DOHH2 (cell line): ENCODE measurements around the gene LSS.

Experiments used
- H3F3A ChIP-seq: fragments of 200-600 bp; sonication (generic), shearing (Covaris generic); 2 replicates; pipeline ENCODE4 v1.6.0; 2016; ENCODE audit warnings: antibody characterized with exemption, mild to moderate bottlenecking; ENCODE audit not compliant: control insufficient read depth, insufficient read depth
- H3K27ac ChIP-seq: fragments of 200-600 bp; sonication (generic); 2 replicates; pipeline ENCODE4 v1.5.1; 2014; ENCODE audit warnings: low read depth, mild to moderate bottlenecking, low read length, moderate library complexity
- H3K27me3 ChIP-seq: fragments of 200-600 bp; sonication (generic); 2 replicates; pipeline ENCODE4 v1.6.1; 2014; ENCODE audit warnings: mild to moderate bottlenecking, low read length, mixed read lengths; ENCODE audit not compliant: control insufficient read depth
- H3K36me3 ChIP-seq: fragments of 200-600 bp; sonication (generic); 2 replicates; pipeline ENCODE4 v1.6.1; 2014; ENCODE audit warnings: mild to moderate bottlenecking, low read length, moderate library complexity, mixed read lengths; ENCODE audit not compliant: control insufficient read depth
- H3K4me1 ChIP-seq: fragments of 200-600 bp; sonication (generic); 2 replicates; pipeline ENCODE4 v1.6.1; 2014; ENCODE audit warnings: mild to moderate bottlenecking, low read length, mixed read lengths; ENCODE audit not compliant: control insufficient read depth
- H3K4me2 ChIP-seq: fragments of 200-600 bp; sonication (generic); 2 replicates; pipeline ENCODE4 v1.6.0; 2014; ENCODE audit warnings: mild to moderate bottlenecking, low read length, moderate library complexity
- H3K4me3 ChIP-seq: fragments of 200-600 bp; sonication (generic); 2 replicates; pipeline ENCODE4 v1.5.1; 2014; ENCODE audit warnings: mild to moderate bottlenecking, low read length, mixed read lengths
- H3K79me2 ChIP-seq: fragments of 200-600 bp; sonication (generic); 2 replicates; pipeline ENCODE4 v1.6.1; 2014; ENCODE audit warnings: mild to moderate bottlenecking, low read length, mixed read lengths; ENCODE audit not compliant: control insufficient read depth
- H3K9me2 ChIP-seq: fragments of 200-600 bp; sonication (generic); replicated peaks from 2 replicates; pipeline ENCODE4 v1.6.1; 2014; ENCODE audit warnings: mild to moderate bottlenecking, low read length, mixed read lengths; ENCODE audit not compliant: control insufficient read depth
- H3K9me3 ChIP-seq: fragments of 200-600 bp; sonication (generic); 2 replicates; pipeline ENCODE4 v1.6.1; 2014; ENCODE audit warnings: antibody characterized with exemption, low read length, mixed read lengths; ENCODE audit not compliant: control insufficient read depth, insufficient read depth
- H4K20me1 ChIP-seq: fragments of 200-600 bp; sonication (generic); 2 replicates; pipeline ENCODE4 v1.6.0; 2014; ENCODE audit warnings: low read depth, mild to moderate bottlenecking, antibody characterized with exemption, low read length, moderate library complexity; ENCODE audit not compliant: control insufficient read depth, insufficient read depth
- CTCF ChIP-seq: fragments of 200-600 bp; sonication (generic); IDR thresholded peaks from one replicate; pipeline ENCODE4 v1.5.1; 2014; ENCODE audit warnings: antibody characterized with exemption, mild to moderate bottlenecking, low read depth, low read length; ENCODE audit not compliant: poor library complexity, severe bottlenecking
- EZH2phosphoT487 ChIP-seq: fragments of 200-600 bp; sonication (generic); IDR thresholded peaks from 2 replicates; pipeline ENCODE4 v1.6.1; 2017; ENCODE audit warnings: borderline replicate concordance, mild to moderate bottlenecking, antibody characterized with exemption, low read length, moderate library complexity, mixed read lengths

The LSS gene

GRCh38 chr21:46139686-46140085, 88.9 kb downstream of the LSS start:
- Histone ChIP-seq H3K9me3 (peaks cover under 1% of the 10 kb centered on the region; the same call in 1 of the 2 replicates), H3K4me3 (no peak overlapping the region), H3K27me3 (no peaks in the 10 kb centered on the region), H3K36me3 (no peaks in the 10 kb centered on the region), H3K4me2 (no peak overlapping the region), H3K9me2 (no peaks in the 10 kb centered on the region), H4K20me1 (no peaks in the 10 kb centered on the region), H3K4me1 (no peaks in the 10 kb centered on the region), H3F3A (no peaks in the 10 kb centered on the region), H3K27ac (no peak overlapping the region), H3K79me2 (no peaks in the 10 kb centered on the region)
- TF ChIP-seq CTCF: no peak
- TF ChIP-seq EZH2phosphoT487: no peak

- Histone ChIP-seq H3K4me3 (no peak overlapping the region), H4K20me1 (no peaks in the 10 kb centered on the region), H3K36me3 (no peaks in the 10 kb centered on the region), H3K4me2 (no peak overlapping the region), H3K9me2 (no peaks in the 10 kb centered on the region), H3K79me2 (no peaks in the 10 kb centered on the region), H3F3A (no peaks in the 10 kb centered on the region), H3K27ac (no peak overlapping the region), H3K9me3 (no peaks in the 10 kb centered on the region), H3K27me3 (no peaks in the 10 kb centered on the region), H3K4me1 (no peaks in the 10 kb centered on the region)
- TF ChIP-seq EZH2phosphoT487 (no peak), CTCF (no peak)
Measured at GRCh38 chr21:46138383-46138970, 90.1 kb downstream of the LSS start.
